ENCODE measurements around the gene KPNA4. TPM values are rescaled to one million over a fixed set of nuclear protein-coding genes. Genes with fewer than 3 reads are reported as not detected.

KPNA4 gene
- total and polyA plus RNA-seq, 2 experiments from 2014 or later = 17.4 to 33.1 TPM

- Histone ChIP-seq H3K36me3 (ENCODE audit: low read depth) (no peaks in the 10 kb centered on the region), H2AFZ (no peak overlapping the region), H3K9me3 (ENCODE audit: low read depth) (no peaks in the 10 kb centered on the region), H4K20me1 (ENCODE audit: insufficient read depth) (no peaks in the 10 kb centered on the region), H3F3A (ENCODE audit: insufficient read depth) (peaks cover 14% of the 10 kb centered on the region), H3K79me2 (ENCODE audit: insufficient read depth) (peaks cover 23% of the 10 kb centered on the region), H3K27ac (no peak overlapping the region), H3K9ac (no peak overlapping the region), H3K4me3 (no peak overlapping the region), H3K4me2 (ENCODE audit: unreplicated experiment) (no peak overlapping the region), H3K27me3 (replicated peaks; ENCODE audit: insufficient read depth) (no peaks in the 10 kb centered on the region), H3K9me2 (ENCODE audit: insufficient read depth) (no peaks in the 10 kb centered on the region), H3K4me1 (ENCODE audit: insufficient read depth) (peaks cover 11% of the 10 kb centered on the region; the same call in 1 of the 2 replicates)
- 86 to 88% methylated on average over 4 of the region's 4 CpGs for WGBS, 2 experiments (ENCODE audit: low coverage in 1 of 2, low lambda C conversion rate in 2 of 2, missing lambda C conversion rate in 2 of 2)
- no peak for DNase-seq
- in situ Hi-C loops (cut with MboI) = no loop called here
- TF ChIP-seq EZH2phosphoT487 (IDR thresholded peaks at IDR 0.05; ENCODE audit: insufficient read depth, low read depth) = no peak
- TF ChIP-seq EZH2 (IDR thresholded peaks at IDR 0.05; ENCODE audit: insufficient read depth, poor library complexity, severe bottlenecking) = no peak
These were observed 4.7 kb upstream of the KPNA4 start for GRCh38 chr3:160569894-160570652.

GRCh38 chr3:160568989-160569388 is 3.6 kb upstream of the KPNA4 start:
- Histone ChIP-seq H3K9ac (no peak overlapping the region), H2AFZ (no peak overlapping the region), H3K36me3 (ENCODE audit: low read depth) (no peaks in the 10 kb centered on the region), H3K4me2 (ENCODE audit: unreplicated experiment) (no peak overlapping the region), H3F3A (ENCODE audit: insufficient read depth) (peaks cover 14% of the 10 kb centered on the region), H3K79me2 (ENCODE audit: insufficient read depth) (peaks cover 29% of the 10 kb centered on the region), H4K20me1 (ENCODE audit: insufficient read depth) (no peaks in the 10 kb centered on the region), H3K4me3 (no peak overlapping the region), H3K9me2 (ENCODE audit: insufficient read depth) (no peaks in the 10 kb centered on the region), H3K9me3 (ENCODE audit: low read depth) (no peaks in the 10 kb centered on the region), H3K4me1 (ENCODE audit: insufficient read depth) (peaks cover 12% of the 10 kb centered on the region; the same call in 1 of the 2 replicates), H3K27ac (no peak overlapping the region), H3K27me3 (replicated peaks; ENCODE audit: insufficient read depth) (no peaks in the 10 kb centered on the region)
- TF ChIP-seq EZH2 (IDR thresholded peaks at IDR 0.05; ENCODE audit: insufficient read depth, poor library complexity, severe bottlenecking) (no peak), EZH2phosphoT487 (IDR thresholded peaks at IDR 0.05; ENCODE audit: insufficient read depth, low read depth) (no peak)
- 96 to 99% methylated on average over 6 to 10 of the region's 10 CpGs for WGBS, 2 experiments (ENCODE audit: low coverage in 1 of 2, low lambda C conversion rate in 2 of 2, missing lambda C conversion rate in 2 of 2)
- in situ Hi-C loops (cut with MboI) = no loop called here
- no peak for DNase-seq

GRCh38 chr3:160567774-160568173 is 2.4 kb upstream of the KPNA4 start:
- H3K4me1 ChIP-seq (ENCODE audit: insufficient read depth) = peaks cover 24% of the 10 kb centered on the region
- no peak overlapping the region for H3K4me3 ChIP-seq
- TF ChIP-seq EZH2phosphoT487 (IDR thresholded peaks at IDR 0.05; ENCODE audit: insufficient read depth, low read depth) (no peak), EZH2 (IDR thresholded peaks at IDR 0.05; ENCODE audit: insufficient read depth, poor library complexity, severe bottlenecking) (no peak)
- H4K20me1 ChIP-seq (ENCODE audit: insufficient read depth) = peaks cover 7% of the 10 kb centered on the region; the same call in 1 of the 2 replicates
- H3K4me2 ChIP-seq (ENCODE audit: unreplicated experiment) = no peak overlapping the region
- H3K9ac ChIP-seq = no peak overlapping the region
- no peak overlapping the region for H3K27ac ChIP-seq
- DNase-seq = no peak
- no peaks in the 10 kb centered on the region for H3K9me2 ChIP-seq (ENCODE audit: insufficient read depth)
- peaks cover 42% of the 10 kb centered on the region for H3K79me2 ChIP-seq (ENCODE audit: insufficient read depth)
- no peak overlapping the region for H2AFZ ChIP-seq
- no peaks in the 10 kb centered on the region for H3K36me3 ChIP-seq (ENCODE audit: low read depth)
- no peaks in the 10 kb centered on the region for H3K9me3 ChIP-seq (ENCODE audit: low read depth)
- H3K27me3 ChIP-seq (replicated peaks; ENCODE audit: insufficient read depth) = no peaks in the 10 kb centered on the region
- WGBS, 2 experiments (ENCODE audit: low coverage in 1 of 2, low lambda C conversion rate in 2 of 2, missing lambda C conversion rate in 2 of 2) = 83 to 89% methylated on average over 3 of the region's 3 CpGs
- in situ Hi-C loops (cut with MboI) = no loop called here
- H3F3A ChIP-seq (ENCODE audit: insufficient read depth) = peaks cover 18% of the 10 kb centered on the region

- in situ Hi-C loops (cut with MboI) = no loop called here
- Histone ChIP-seq H3K27me3 (replicated peaks; ENCODE audit: insufficient read depth) (no peaks in the 10 kb centered on the region), H3F3A (ENCODE audit: insufficient read depth) (peaks cover 18% of the 10 kb centered on the region), H3K4me2 (ENCODE audit: unreplicated experiment) (peak overlapping the region; percentile 96), H3K36me3 (ENCODE audit: low read depth) (no peaks in the 10 kb centered on the region), H3K9me3 (ENCODE audit: low read depth) (no peaks in the 10 kb centered on the region), H3K9me2 (ENCODE audit: insufficient read depth) (no peaks in the 10 kb centered on the region), H3K4me3 (peak overlapping the region; percentile 83), H3K9ac (peak overlapping the region; percentile 94), H3K27ac (peak overlapping the region; percentile 99), H2AFZ (peak overlapping the region; percentile 79), H4K20me1 (ENCODE audit: insufficient read depth) (peaks cover 20% of the 10 kb centered on the region; the same call in 1 of the 2 replicates), H3K4me1 (ENCODE audit: insufficient read depth) (peaks cover 36% of the 10 kb centered on the region), H3K79me2 (ENCODE audit: insufficient read depth) (peaks cover 54% of the 10 kb centered on the region)
- TF ChIP-seq EZH2 (IDR thresholded peaks at IDR 0.05; ENCODE audit: insufficient read depth, poor library complexity, severe bottlenecking) (no peak), EZH2phosphoT487 (IDR thresholded peaks at IDR 0.05; ENCODE audit: insufficient read depth, low read depth) (no peak)
- DNase-seq = no peak
- 21 to 31% methylated on average over 10 of the region's 10 CpGs for WGBS, 2 experiments (ENCODE audit: low coverage in 1 of 2, low lambda C conversion rate in 2 of 2, missing lambda C conversion rate in 2 of 2)
These were observed 1.1 kb upstream of the KPNA4 start for GRCh38 chr3:160566499-160566898.

All from GM23248 (cell line).